Bronchial epithelial cell (primary cell): ENCODE data around the gene WNK2. TPM values are rescaled to one million over a fixed set of nuclear protein-coding genes. Genes with fewer than 3 reads are reported as not detected.
"Not testable (repeated sequence)": the region's sequence is repeated elsewhere in the genome, so short reads cannot be mapped to it uniquely, and the experiment has no call there.

Experiments
- DNase-seq: peaks from one replicate; pipeline ENCODE4 v3.0.0-alpha.2; 2010; ENCODE audit warnings: low read depth
- FAIRE-seq: peaks from 2 replicates; lab custom pipeline; 2011; peaks lifted over from hg19 to GRCh38; lab: Jason Lieb, UNC
- H3K27me3 ChIP-seq: 2 replicates; pipeline ENCODE4 v1.5.1; 2011; ENCODE audit warnings: low read length; ENCODE audit not compliant: control insufficient read depth, insufficient read depth
- H3K36me3 ChIP-seq: 2 replicates; pipeline ENCODE4 v1.5.1; 2011; ENCODE audit warnings: low read length; ENCODE audit not compliant: control insufficient read depth, insufficient read depth
- H3K4me3 ChIP-seq: 2 replicates; pipeline ENCODE4 v1.5.1; 2011; ENCODE audit warnings: mild to moderate bottlenecking, low read depth, low read length, control low read depth
- CTCF ChIP-seq: IDR thresholded peaks from 2 replicates; pipeline ENCODE4 v1.5.1; 2011; ENCODE audit warnings: mild to moderate bottlenecking, moderate library complexity, low read length, control low read depth, inconsistent platforms; ENCODE audit not compliant: insufficient read depth, severe bottlenecking
- total RNA-seq: library from RNA; depleted of rRNA; stranded (reverse); fragments of >200 nt; gene quantifications from 2 replicates; pipeline ENCODE4 v1.2.1, GENCODE V29; 2014

The WNK2 gene
- total RNA-seq, 1 donor from 2014 or later = under 0.01 TPM

- H3K4me3 ChIP-seq = no peak overlapping the region
- H3K27me3 ChIP-seq = no peaks in the 10 kb centered on the region
- no peaks in the 10 kb centered on the region for H3K36me3 ChIP-seq
- no peak for TF ChIP-seq CTCF
- no peak for FAIRE-seq
- no peak for DNase-seq
These were observed 44.4 kb upstream of the WNK2 start for GRCh38 chr9:93139365-93140182.

GRCh38 chr9:93141771-93142483 lies 42.0 kb upstream of the WNK2 start:
- no peak overlapping the region for H3K4me3 ChIP-seq
- H3K27me3 ChIP-seq = no peaks in the 10 kb centered on the region
- FAIRE-seq (peak; percentile 13), DNase-seq (no peak)
- no peak for TF ChIP-seq CTCF
- H3K36me3 ChIP-seq = no peaks in the 10 kb centered on the region

GRCh38 chr9:93143830-93144530 lies 40.0 kb upstream of the WNK2 start:
- TF ChIP-seq CTCF = no peak
- DNase-seq (no peak), FAIRE-seq (no peak)
- Histone ChIP-seq H3K4me3 (no peak overlapping the region), H3K27me3 (no peaks in the 10 kb centered on the region), H3K36me3 (no peaks in the 10 kb centered on the region)

- H3K27me3 ChIP-seq, H3K4me3 ChIP-seq, FAIRE-seq, H3K36me3 ChIP-seq: not testable (repeated sequence)
- DNase-seq = peak; percentile 86
These were observed 37.2 kb upstream of the WNK2 start for GRCh38 chr9:93146696-93147095.

- TF ChIP-seq CTCF = no peak
- Histone ChIP-seq H3K4me3 (no peak overlapping the region), H3K36me3 (no peaks in the 10 kb centered on the region), H3K27me3 (no peaks in the 10 kb centered on the region)
- DNase-seq = no peak
- FAIRE-seq = peak; percentile 58
These were observed 36.3 kb upstream of the WNK2 start for GRCh38 chr9:93147632-93148031.

GRCh38 chr9:93148721-93149120 lies 35.2 kb upstream of the WNK2 start:
- Histone ChIP-seq H3K36me3 (no peaks in the 10 kb centered on the region), H3K4me3 (no peak overlapping the region), H3K27me3 (no peaks in the 10 kb centered on the region)
- TF ChIP-seq CTCF = no peak
- FAIRE-seq (no peak), DNase-seq (no peak)
